Uterus (tissue), 2 donors: Measurements from ENCODE around the gene ADSS1.

Experiments
- POLR2A ChIP-seq, 2 donors: fragments of 450-650 bp; IDR thresholded peaks; one replicate each; pipeline ENCODE4 v1.6.1; 2016; ENCODE audit warnings: antibody characterized with exemption in 2 of 2, mild to moderate bottlenecking in 1 of 2, moderate library complexity in 1 of 2
- TF ChIP-seq, protein P1 (sequence below), 4 experiments: fragments of 200-600 bp in 2 of 4; fragments of 450-650 bp in 2 of 4; sonication (generic) in 2 of 4; IDR thresholded peaks; one replicate each; pipeline ENCODE4 v1.5.1; 2016 to 2019; ENCODE audit warnings: antibody characterized with exemption in 4 of 4, mild to moderate bottlenecking in 2 of 4, moderate library complexity in 1 of 4

DNA sequence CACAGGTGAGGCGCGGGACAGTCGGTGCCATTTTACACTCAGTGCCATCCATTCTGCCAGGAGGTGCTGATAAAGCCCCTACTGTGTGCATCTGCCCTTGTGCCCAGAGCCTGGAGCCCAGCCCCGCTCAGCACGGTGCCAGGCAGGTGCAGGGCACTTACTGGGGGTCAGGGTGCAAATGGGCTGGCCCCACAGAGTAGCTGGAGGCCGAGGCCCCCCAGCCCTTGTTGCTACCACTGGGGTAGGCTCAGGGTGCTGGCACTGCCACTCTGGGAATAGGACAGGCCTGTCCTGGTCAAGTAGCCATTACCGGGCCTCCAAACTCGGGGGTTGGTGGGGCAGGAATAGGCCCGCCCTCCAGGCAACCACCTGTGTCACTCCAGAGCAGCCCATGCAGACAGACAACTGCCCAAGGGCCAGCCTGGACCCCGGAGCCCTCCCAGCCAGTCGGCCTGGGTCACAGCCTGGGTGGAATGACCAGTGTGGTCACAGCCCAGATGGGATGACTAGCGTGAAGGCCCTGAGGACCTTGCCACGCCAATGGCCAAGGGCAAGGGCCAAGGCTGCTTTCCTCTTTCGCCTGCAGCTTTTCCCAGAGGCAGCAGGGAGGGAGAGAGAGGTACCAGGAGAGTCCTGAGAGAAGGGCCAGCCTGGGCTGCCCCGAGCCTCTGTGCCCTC lies 31.6 kb upstream of the ADSS1 start:
- TF ChIP-seq, protein P1, sequence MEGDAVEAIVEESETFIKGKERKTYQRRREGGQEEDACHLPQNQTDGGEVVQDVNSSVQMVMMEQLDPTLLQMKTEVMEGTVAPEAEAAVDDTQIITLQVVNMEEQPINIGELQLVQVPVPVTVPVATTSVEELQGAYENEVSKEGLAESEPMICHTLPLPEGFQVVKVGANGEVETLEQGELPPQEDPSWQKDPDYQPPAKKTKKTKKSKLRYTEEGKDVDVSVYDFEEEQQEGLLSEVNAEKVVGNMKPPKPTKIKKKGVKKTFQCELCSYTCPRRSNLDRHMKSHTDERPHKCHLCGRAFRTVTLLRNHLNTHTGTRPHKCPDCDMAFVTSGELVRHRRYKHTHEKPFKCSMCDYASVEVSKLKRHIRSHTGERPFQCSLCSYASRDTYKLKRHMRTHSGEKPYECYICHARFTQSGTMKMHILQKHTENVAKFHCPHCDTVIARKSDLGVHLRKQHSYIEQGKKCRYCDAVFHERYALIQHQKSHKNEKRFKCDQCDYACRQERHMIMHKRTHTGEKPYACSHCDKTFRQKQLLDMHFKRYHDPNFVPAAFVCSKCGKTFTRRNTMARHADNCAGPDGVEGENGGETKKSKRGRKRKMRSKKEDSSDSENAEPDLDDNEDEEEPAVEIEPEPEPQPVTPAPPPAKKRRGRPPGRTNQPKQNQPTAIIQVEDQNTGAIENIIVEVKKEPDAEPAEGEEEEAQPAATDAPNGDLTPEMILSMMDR (IDR thresholded peaks at IDR 0.05): no peak
- TF ChIP-seq POLR2A (IDR thresholded peaks at IDR 0.05): no peak
